ENCODE data around the gene AKR1C4.

AKR1C4 gene

DNA sequence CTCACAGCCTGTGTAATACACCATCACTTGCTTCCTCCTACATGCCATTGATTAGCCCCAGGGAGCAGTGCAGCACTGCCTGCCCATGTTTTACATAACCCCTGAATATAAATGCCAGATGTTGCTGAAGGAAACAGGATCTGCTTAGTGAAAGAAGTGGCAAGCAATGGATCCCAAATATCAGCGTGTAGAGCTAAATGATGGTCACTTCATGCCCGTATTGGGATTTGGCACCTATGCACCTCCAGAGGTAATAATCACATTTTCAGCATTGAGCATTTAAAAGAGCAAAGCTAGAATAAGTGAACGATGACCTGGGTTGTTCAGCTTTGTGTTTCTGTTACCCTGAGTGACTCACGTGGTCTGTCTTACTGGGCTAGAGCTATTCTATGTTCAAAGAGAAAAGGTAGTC is at the start of gene AKR1C4:
Gene AKR1C4, plus strand, starts transcription at position 136 of the 412 bp plus-strand sequence. Its CDS starts 31 bp downstream, at position 167.
- H3K27me3 ChIP-seq, result no peaks in the 10 kb centered on the region
- no peak within 1 kb of the TSS for H3K9ac ChIP-seq
- H3K36me3 ChIP-seq, result no peaks in the 10 kb centered on the region
- H3K4me1 ChIP-seq, result no peaks in the 10 kb centered on the region
- no peaks in the 10 kb centered on the region for H4K20me1 ChIP-seq
- H3K4me3 ChIP-seq, result no peak within 1 kb of the TSS
- no peak for TF ChIP-seq Cebpa-rat (IDR thresholded peaks at IDR 0.05)
- H3K9me3 ChIP-seq, result no peaks in the 10 kb centered on the region
- no peak within 1 kb of the TSS for H3K4me2 ChIP-seq
- no peak within 1 kb of the TSS for H3K27ac ChIP-seq

DNA sequence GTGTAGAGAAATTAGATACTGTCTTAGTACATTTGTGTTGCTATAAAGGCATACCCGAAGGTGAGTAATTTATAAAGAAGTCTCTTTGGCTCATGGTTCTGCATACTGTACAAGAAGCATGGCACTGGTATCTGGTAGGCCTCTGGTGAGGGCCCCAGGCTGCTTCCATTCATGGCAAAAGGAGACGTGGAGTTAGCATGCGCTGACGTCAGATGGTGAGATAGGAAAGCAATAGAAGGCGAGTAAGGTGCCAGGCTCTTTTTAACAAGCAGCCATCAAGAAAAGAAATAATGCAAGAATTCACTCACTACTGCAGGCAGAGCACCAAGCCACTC is 49.8 kb upstream of the AKR1C4 start:
- no peaks in the 10 kb centered on the region for H3K4me1 ChIP-seq
- peaks cover 10% of the 10 kb centered on the region for H3K9me3 ChIP-seq
- no peak for TF ChIP-seq Cebpa-rat (IDR thresholded peaks at IDR 0.05)
- no peak overlapping the region for H3K4me3 ChIP-seq
- H3K27ac ChIP-seq, result no peak overlapping the region
- no peaks in the 10 kb centered on the region for H3K27me3 ChIP-seq
- H4K20me1 ChIP-seq, result no peaks in the 10 kb centered on the region
- no peak overlapping the region for H3K9ac ChIP-seq
- no peak overlapping the region for H3K4me2 ChIP-seq
- H3K36me3 ChIP-seq, result no peaks in the 10 kb centered on the region

DNA sequence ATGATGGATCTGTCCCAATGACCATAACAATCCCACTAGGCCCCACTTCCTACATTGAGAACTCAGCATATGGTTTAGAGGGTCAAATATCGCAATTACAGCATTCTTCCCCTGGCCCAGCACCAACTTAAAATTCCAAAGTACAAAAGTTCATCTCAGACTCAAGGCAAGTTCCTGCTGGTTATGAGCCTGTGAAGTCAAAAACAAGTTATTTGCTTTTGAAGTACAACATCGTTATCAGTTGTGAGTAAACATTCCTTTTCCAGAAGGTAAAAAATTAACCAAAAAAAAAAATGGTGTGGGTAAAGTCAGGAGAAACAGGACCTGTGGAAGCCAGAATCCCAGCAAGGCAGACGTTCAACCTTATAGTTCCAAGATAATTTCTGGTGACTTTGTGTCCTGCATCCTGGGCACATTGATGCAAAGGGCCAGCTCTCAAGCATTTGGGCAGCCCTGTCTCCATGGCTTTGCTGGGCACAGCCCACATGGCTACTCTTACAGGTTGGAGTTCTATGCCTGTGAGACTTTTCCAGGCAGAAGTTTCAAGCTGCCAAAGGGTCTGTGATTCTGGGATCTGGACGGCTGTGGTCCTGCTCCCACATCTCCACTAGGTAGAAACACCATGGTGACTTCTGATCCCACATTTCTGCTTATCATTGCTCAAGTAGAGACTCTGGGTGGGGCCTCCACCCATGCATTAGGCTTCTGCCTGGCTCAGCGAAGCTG is 49.2 kb upstream of the AKR1C4 start:
- H3K9ac ChIP-seq, result no peak overlapping the region
- H4K20me1 ChIP-seq, result no peaks in the 10 kb centered on the region
- H3K36me3 ChIP-seq, result no peaks in the 10 kb centered on the region
- H3K27me3 ChIP-seq, result no peaks in the 10 kb centered on the region
- H3K4me2 ChIP-seq, result no peak overlapping the region
- no peak overlapping the region for H3K4me3 ChIP-seq
- TF ChIP-seq Cebpa-rat (IDR thresholded peaks at IDR 0.05), result no peak
- no peaks in the 10 kb centered on the region for H3K4me1 ChIP-seq
- no peak overlapping the region for H3K27ac ChIP-seq
- H3K9me3 ChIP-seq, result peaks cover 10% of the 10 kb centered on the region

DNA sequence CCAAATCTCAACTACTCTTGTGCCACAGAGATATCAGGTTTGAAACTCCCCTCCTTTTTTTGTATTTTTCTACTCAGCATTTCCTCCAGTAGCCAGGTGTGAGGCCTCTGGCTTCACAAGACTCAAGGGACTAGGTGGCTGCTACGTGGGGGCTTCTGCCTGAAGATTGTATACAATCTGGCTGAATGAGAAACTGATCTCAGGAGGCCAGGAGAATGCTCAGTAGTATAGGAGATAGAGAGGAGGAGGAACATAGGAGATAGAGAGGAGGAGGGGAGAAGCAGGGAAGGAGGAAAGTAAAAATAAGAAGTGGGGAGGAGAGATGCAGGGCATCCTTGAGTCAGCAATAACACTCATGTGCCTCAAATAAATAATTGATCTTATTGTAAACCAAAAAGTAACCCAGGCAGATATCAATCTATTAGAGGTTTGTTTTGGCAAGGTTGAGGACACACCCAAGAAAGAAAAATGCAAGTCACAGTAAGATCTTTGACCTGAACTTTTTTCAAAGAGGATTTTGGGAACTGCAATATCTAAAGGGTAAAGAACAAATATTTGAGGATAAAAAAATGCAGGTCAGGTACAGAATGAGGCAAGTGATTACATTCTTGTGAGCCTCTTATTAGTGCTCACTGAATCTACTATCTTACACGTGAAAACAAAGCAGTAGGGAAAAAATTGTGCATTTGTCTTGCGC is 48.5 kb upstream of the AKR1C4 start:
- Histone ChIP-seq H3K9ac (no peak overlapping the region), H3K36me3 (no peaks in the 10 kb centered on the region), H4K20me1 (no peaks in the 10 kb centered on the region), H3K4me3 (no peak overlapping the region), H3K4me2 (no peak overlapping the region), H3K27me3 (no peaks in the 10 kb centered on the region), H3K27ac (no peak overlapping the region), H3K9me3 (peaks cover 10% of the 10 kb centered on the region), H3K4me1 (no peaks in the 10 kb centered on the region)
- no peak for TF ChIP-seq Cebpa-rat (IDR thresholded peaks at IDR 0.05)

DNA sequence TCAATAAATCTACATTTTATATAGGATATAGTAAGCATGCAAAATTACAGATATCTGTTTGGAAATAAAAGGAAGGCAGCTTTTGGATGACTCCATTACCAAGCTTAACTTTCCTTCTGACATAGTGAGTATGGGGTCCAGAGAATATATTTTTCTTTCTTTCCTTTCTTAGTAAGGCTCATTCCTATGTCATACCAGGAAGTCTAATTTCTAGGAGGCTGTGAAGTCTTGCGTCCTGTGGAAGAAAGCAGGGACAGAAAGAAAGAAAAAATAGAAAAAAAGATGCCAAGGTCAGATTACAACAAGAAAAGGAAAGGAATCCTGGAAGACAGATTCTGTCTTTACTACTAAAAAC is 48.0 kb upstream of the AKR1C4 start:
- H3K9ac ChIP-seq, result no peak overlapping the region
- peaks cover 10% of the 10 kb centered on the region for H3K9me3 ChIP-seq
- H3K36me3 ChIP-seq, result no peaks in the 10 kb centered on the region
- no peak for TF ChIP-seq Cebpa-rat (IDR thresholded peaks at IDR 0.05)
- no peak overlapping the region for H3K4me3 ChIP-seq
- H3K27me3 ChIP-seq, result no peaks in the 10 kb centered on the region
- no peaks in the 10 kb centered on the region for H4K20me1 ChIP-seq
- H3K4me2 ChIP-seq, result no peak overlapping the region
- H3K4me1 ChIP-seq, result no peaks in the 10 kb centered on the region
- H3K27ac ChIP-seq, result no peak overlapping the region

DNA sequence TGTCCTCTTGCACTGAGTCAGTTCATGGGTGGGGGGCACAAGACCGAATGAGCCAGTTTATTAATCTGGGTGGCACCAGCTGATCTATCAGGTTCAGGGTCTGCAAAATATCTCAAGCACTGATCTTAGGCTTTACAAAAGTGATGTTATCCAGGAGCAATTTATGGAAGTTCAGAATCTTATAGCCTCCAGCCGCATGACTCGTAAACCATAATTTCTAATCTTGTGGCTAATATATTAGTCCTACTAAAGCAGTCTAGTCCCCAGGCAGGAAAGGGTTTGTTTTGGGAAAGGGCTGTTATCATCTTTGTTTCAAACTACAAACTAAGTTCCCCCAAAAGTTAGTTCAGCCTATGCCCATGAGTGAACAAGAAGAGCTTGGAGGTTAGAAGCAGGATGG is 45.6 kb upstream of the AKR1C4 start:
- no peak for TF ChIP-seq Cebpa-rat (IDR thresholded peaks at IDR 0.05)
- Histone ChIP-seq H3K9me3 (peaks cover 10% of the 10 kb centered on the region), H3K36me3 (no peaks in the 10 kb centered on the region), H3K27me3 (no peaks in the 10 kb centered on the region), H3K9ac (no peak overlapping the region), H3K4me2 (no peak overlapping the region), H3K27ac (no peak overlapping the region), H4K20me1 (no peaks in the 10 kb centered on the region), H3K4me1 (no peaks in the 10 kb centered on the region), H3K4me3 (no peak overlapping the region)

DNA sequence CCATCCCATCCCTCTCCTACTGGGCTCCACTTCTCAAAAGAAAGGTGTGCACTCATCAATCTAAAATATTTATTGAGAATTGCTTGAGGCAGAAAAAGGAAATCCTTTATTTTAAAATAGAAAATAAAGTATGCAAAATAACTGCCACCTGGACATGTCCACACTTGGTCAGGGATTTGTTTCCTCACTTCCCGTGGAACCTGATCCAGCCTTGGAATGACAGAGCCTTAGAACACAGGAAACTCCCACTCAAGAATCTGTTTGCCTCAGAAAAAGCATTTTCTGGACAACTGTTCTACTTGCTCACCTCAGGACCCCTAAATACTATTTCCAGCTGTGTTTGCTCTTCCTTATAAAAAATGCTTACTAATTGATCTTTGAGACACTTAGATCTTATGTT is 40.7 kb upstream of the AKR1C4 start:
- Histone ChIP-seq H3K4me2 (no peak overlapping the region), H3K36me3 (no peaks in the 10 kb centered on the region), H3K9me3 (peaks cover 2% of the 10 kb centered on the region; the same call in 1 of the 2 replicates), H3K27me3 (no peaks in the 10 kb centered on the region), H3K27ac (no peak overlapping the region), H3K4me1 (no peaks in the 10 kb centered on the region), H3K9ac (no peak overlapping the region), H3K4me3 (no peak overlapping the region), H4K20me1 (no peaks in the 10 kb centered on the region)
- TF ChIP-seq Cebpa-rat (IDR thresholded peaks at IDR 0.05), result no peak

DNA sequence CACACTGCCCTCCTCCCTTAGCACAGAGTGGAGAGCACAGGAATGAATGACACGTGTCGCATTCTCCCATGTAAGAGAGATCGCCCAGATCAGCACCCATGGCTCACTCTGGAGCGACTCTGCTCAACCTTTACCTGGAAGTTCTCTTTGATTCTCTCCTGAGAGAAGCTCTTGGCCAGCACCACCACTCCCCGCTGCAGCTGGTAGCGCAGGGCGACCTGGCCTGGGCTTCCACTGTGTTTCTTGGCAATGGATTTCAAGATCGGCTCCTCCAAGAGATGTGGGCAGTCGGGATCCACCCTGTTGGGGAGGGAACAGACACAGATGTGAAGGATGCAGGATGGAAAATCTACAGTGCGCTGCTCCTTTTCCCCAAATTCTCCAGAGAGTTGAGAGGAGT is 39.1 kb upstream of the AKR1C4 start:
- no peak for TF ChIP-seq Cebpa-rat (IDR thresholded peaks at IDR 0.05)
- no peak overlapping the region for H3K27ac ChIP-seq
- H3K36me3 ChIP-seq, result no peaks in the 10 kb centered on the region
- no peaks in the 10 kb centered on the region for H4K20me1 ChIP-seq
- no peak overlapping the region for H3K9ac ChIP-seq
- H3K4me1 ChIP-seq, result no peaks in the 10 kb centered on the region
- H3K9me3 ChIP-seq, result peaks cover 15% of the 10 kb centered on the region
- no peaks in the 10 kb centered on the region for H3K27me3 ChIP-seq
- H3K4me2 ChIP-seq, result no peak overlapping the region
- H3K4me3 ChIP-seq, result no peak overlapping the region

DNA sequence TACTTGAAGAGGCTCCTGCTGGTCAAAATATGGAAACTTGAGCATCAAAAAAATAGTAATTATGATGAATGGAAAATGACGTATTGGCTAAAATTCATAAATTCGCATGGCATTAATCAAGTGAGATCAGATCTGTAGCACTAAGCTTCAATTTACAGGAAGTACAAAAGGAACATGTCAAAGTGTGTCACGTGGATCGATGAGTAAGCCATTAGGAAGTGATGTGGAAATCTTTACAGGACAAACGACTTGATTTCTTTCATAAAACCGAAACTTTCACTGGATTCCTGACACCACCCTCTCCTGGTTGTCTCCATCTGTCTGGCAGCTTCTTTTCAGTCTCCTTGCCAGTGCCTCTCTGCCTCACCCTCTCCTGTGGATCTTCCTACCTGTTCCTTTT is 37.5 kb upstream of the AKR1C4 start:
- Histone ChIP-seq H3K9ac (no peak overlapping the region), H3K36me3 (no peaks in the 10 kb centered on the region), H4K20me1 (no peaks in the 10 kb centered on the region), H3K4me1 (no peaks in the 10 kb centered on the region), H3K27ac (no peak overlapping the region), H3K9me3 (peaks cover 31% of the 10 kb centered on the region), H3K4me2 (no peak overlapping the region), H3K27me3 (no peaks in the 10 kb centered on the region), H3K4me3 (no peak overlapping the region)
- no peak for TF ChIP-seq Cebpa-rat (IDR thresholded peaks at IDR 0.05)

DNA sequence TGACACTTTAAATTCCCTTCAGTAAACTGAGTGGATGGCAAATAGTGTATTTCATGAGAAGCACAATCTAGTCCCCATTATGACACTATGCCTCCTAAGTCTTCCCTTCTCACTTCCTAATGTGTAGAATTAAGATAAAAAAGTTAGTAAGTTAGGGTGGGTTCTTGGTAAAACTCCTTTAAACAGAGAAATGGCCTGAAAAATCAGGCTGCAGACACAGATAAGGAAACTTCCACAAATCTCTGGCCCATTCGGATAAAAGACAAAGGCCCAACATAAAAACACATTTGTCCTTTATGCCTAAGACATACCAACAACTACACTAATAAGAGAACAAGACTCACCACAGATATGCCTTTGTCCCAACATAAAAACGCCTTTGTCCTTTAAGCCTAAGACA is 33.1 kb upstream of the AKR1C4 start:
- no peaks in the 10 kb centered on the region for H3K27me3 ChIP-seq
- no peak overlapping the region for H3K9ac ChIP-seq
- H4K20me1 ChIP-seq, result no peaks in the 10 kb centered on the region
- H3K4me2 ChIP-seq, result no peak overlapping the region
- TF ChIP-seq Cebpa-rat (IDR thresholded peaks at IDR 0.05), result no peak
- no peaks in the 10 kb centered on the region for H3K36me3 ChIP-seq
- H3K27ac ChIP-seq, result no peak overlapping the region
- no peak overlapping the region for H3K4me3 ChIP-seq
- H3K9me3 ChIP-seq, result peaks cover 69% of the 10 kb centered on the region
- H3K4me1 ChIP-seq, result no peaks in the 10 kb centered on the region

Data from BLaER1 (cell line).